ENCODE results near the gene ICA1L. TPM values are rescaled to one million over a fixed set of nuclear protein-coding genes. Genes with fewer than 3 reads are reported as not detected.
"Not testable (repeated sequence)": the region's sequence is repeated elsewhere in the genome, so short reads cannot be mapped to it uniquely, and the experiment has no call there.

Gene ICA1L
- total RNA-seq, 1 experiment from 2014 or later, result 3.2 TPM

DNA sequence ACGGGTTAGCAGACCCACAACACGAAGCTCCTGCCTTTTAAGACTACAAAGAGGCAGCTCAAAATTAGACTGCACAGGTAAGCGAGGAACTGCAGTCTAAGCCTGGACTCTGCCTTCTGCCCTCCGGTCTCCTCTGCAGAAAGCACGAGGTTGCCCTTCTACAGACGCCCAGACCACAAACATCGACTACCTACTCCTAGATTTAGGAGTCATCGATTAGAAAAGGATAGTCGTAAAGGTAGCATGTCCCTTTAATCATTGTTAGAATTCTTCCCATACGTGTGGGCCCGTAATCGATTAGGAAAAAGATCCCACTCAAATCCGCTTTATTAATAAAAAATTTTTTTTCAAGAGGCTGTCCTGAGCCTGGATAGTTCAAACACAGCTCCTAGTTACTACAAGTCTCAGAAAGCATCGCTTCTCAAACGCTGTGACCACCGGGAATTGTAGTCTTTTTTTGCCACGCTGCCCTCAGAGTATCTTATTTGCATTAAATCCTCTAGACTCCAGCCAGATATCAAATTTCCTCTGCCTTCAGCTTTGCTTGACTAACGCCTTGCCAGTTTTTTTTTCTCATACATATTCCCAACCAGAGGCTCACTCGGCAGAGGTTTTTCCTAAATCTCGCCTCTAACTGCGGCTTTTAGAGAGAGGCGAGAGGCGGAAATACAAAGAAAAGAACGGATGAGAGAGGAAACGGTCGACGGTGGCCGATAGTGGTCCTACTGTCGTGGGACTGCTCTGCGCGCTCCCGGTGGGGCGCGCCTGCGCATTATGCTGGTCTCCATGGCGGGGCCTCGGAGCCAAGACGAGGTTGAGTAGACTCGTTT is 40.2 kb upstream of the ICA1L start, which contains the start of the genes CARF and WDR12:
Gene CARF (plus strand): TSS at position 764 of the 830 bp plus-strand sequence. CDS start 29,628 bp downstream, outside the sequence.
Gene WDR12 (minus strand): TSS at position 162 of the 830 bp plus-strand sequence. CDS start 197 bp downstream, outside the sequence.
- CTCF ChIA-PET, result interaction anchor here (0.6 kb wide), 1 partner anchor 331 kb away, joined by 4 read pairs; no protein-coding TSS in a partner anchor
- H3K4me3 ChIP-seq (ENCODE audit: low read depth, low read length, poor library complexity, severe bottlenecking), result peak within 1 kb of the TSS; percentile 75
- intact Hi-C loops (cut with micrococcal nuclease; ENCODE audit: unreplicated experiment), result loop anchor here (1.0 kb wide), 1 partner anchor 103 kb away; the partner anchor contains the start of gene NBEAL1

DNA sequence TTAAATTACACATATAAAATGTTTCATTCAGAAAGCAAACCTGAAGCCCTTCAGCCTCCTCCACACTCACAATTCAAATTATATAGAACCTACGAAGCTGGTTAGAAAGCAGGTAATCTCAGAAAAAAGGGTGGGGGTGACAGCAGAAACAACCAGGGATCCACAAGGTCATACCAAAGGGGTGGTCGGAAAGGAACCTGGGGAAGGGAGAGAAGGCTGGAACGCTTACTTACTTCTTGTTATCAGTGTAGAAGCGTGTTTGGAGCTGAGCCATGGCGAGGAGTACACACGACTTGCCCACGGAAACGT is 39.6 kb upstream of the ICA1L start:
- TF ChIP-seq CTCF (conservative IDR thresholded peaks at IDR 0.05; ENCODE audit: low read depth, low read length) (no peak), EZH2 (IDR thresholded peaks at IDR 0.05; ENCODE audit: borderline replicate concordance, low read depth, low read length, poor library complexity, severe bottlenecking) (no peak)
- POLR2A ChIA-PET (ENCODE audit: low non-redundant PET), result no interaction called here

More for the DNA sequence above, 40.2 kb upstream of the ICA1L start, which contains the start of the genes CARF and WDR12:
- TF ChIP-seq CTCF (conservative IDR thresholded peaks at IDR 0.05; ENCODE audit: low read depth, low read length), result no peak
- no peak for TF ChIP-seq EZH2 (IDR thresholded peaks at IDR 0.05; ENCODE audit: borderline replicate concordance, low read depth, low read length, poor library complexity, severe bottlenecking)
- POLR2A ChIA-PET (ENCODE audit: low non-redundant PET), result no interaction called here
- no peaks in the 10 kb centered on the region for H3K36me3 ChIP-seq (ENCODE audit: insufficient read depth, low read length, poor library complexity, severe bottlenecking)
- H3K27ac ChIP-seq (ENCODE audit: low read depth, low read length, poor library complexity, severe bottlenecking), result peak within 1 kb of the TSS; percentile 93
- H3K27me3 ChIP-seq (replicated peaks; ENCODE audit: insufficient read depth, low read depth, low read length, poor library complexity), result no peaks in the 10 kb centered on the region
- no TSS peak for BruUV-seq (replicated peaks)
- no peaks in the 10 kb centered on the region for H3K4me1 ChIP-seq (ENCODE audit: insufficient read depth, low read length, poor library complexity, severe bottlenecking)
- DNase-seq (ENCODE audit: low spot score), result peak; percentile 96
- no peaks in the 10 kb centered on the region for H3K9me3 ChIP-seq (ENCODE audit: low read depth, low read length, poor library complexity, severe bottlenecking)

DNA sequence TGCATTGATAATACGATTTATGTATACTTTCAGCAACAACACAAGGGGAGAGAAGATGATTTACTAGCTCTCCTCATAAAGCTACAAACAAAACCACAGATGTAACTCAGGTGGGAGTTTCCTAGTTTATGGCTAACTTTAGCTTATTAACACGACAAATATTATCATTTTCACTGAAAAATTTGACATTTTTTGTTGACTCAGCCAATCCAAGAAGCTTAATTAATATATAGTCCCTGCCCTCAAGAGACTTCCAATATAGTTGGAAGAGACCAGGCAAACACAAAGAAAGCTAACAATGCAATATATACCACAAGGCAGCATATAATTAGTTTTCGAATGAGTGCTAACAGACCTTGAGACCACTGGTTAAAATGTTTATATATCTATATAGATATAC is 39.1 kb upstream of the ICA1L start:
- Histone ChIP-seq H3K27ac (ENCODE audit: low read depth, low read length, poor library complexity, severe bottlenecking) (no peak overlapping the region), H3K4me1 (ENCODE audit: insufficient read depth, low read length, poor library complexity, severe bottlenecking) (no peaks in the 10 kb centered on the region), H3K9me3 (ENCODE audit: low read depth, low read length, poor library complexity, severe bottlenecking) (no peaks in the 10 kb centered on the region), H3K4me3 (ENCODE audit: low read depth, low read length, poor library complexity, severe bottlenecking) (peak overlapping the region; percentile 75), H3K36me3 (ENCODE audit: insufficient read depth, low read length, poor library complexity, severe bottlenecking) (peaks cover 9% of the 10 kb centered on the region), H3K27me3 (replicated peaks; ENCODE audit: insufficient read depth, low read depth, low read length, poor library complexity) (no peaks in the 10 kb centered on the region)
- DNase-seq (ENCODE audit: low spot score), result peak; percentile 17
- CTCF ChIA-PET, result interaction anchor here (0.6 kb wide), 1 partner anchor 332 kb away, joined by 4 read pairs; no protein-coding TSS in a partner anchor
- intact Hi-C loops (cut with micrococcal nuclease; ENCODE audit: unreplicated experiment), result no loop called here
- BruUV-seq (replicated peaks), result no TSS peak
- POLR2A ChIA-PET (ENCODE audit: low non-redundant PET), result no interaction called here
- TF ChIP-seq CTCF (conservative IDR thresholded peaks at IDR 0.05; ENCODE audit: low read depth, low read length) (no peak), EZH2 (IDR thresholded peaks at IDR 0.05; ENCODE audit: borderline replicate concordance, low read depth, low read length, poor library complexity, severe bottlenecking) (no peak)

More for the DNA sequence above, 39.6 kb upstream of the ICA1L start:
- no peak for DNase-seq (ENCODE audit: low spot score)
- BruUV-seq (replicated peaks), result TSS peak; percentile 61
- Histone ChIP-seq H3K4me3 (ENCODE audit: low read depth, low read length, poor library complexity, severe bottlenecking) (peak overlapping the region; percentile 75), H3K27ac (ENCODE audit: low read depth, low read length, poor library complexity, severe bottlenecking) (peak overlapping the region; percentile 93), H3K27me3 (replicated peaks; ENCODE audit: insufficient read depth, low read depth, low read length, poor library complexity) (no peaks in the 10 kb centered on the region), H3K36me3 (ENCODE audit: insufficient read depth, low read length, poor library complexity, severe bottlenecking) (peaks cover 5% of the 10 kb centered on the region), H3K9me3 (ENCODE audit: low read depth, low read length, poor library complexity, severe bottlenecking) (no peaks in the 10 kb centered on the region), H3K4me1 (ENCODE audit: insufficient read depth, low read length, poor library complexity, severe bottlenecking) (no peaks in the 10 kb centered on the region)
- intact Hi-C loops (cut with micrococcal nuclease; ENCODE audit: unreplicated experiment), result no loop called here
- CTCF ChIA-PET, result interaction anchor here (0.6 kb wide), 1 partner anchor 331 kb away, joined by 4 read pairs; no protein-coding TSS in a partner anchor

- DNase-seq (ENCODE audit: low spot score); H3K4me1 ChIP-seq (ENCODE audit: insufficient read depth, low read length, poor library complexity, severe bottlenecking); intact Hi-C loops (cut with micrococcal nuclease; ENCODE audit: unreplicated experiment); POLR2A ChIA-PET (ENCODE audit: low non-redundant PET); BruUV-seq (replicated peaks); CTCF ChIA-PET; H3K9me3 ChIP-seq (ENCODE audit: low read depth, low read length, poor library complexity, severe bottlenecking); H3K27ac ChIP-seq (ENCODE audit: low read depth, low read length, poor library complexity, severe bottlenecking); H3K27me3 ChIP-seq (replicated peaks; ENCODE audit: insufficient read depth, low read depth, low read length, poor library complexity): not testable (repeated sequence)
- peaks cover 14% of the 10 kb centered on the region for H3K36me3 ChIP-seq (ENCODE audit: insufficient read depth, low read length, poor library complexity, severe bottlenecking)
- H3K4me3 ChIP-seq (ENCODE audit: low read depth, low read length, poor library complexity, severe bottlenecking), result peak overlapping the region; percentile 75
Measured at GRCh38 chr2:202910250-202910649, 38.7 kb upstream of the ICA1L start.

Data from A673 (cell line).